IMR-90 (cell line): ENCODE results near the gene TOR1AIP2. TPM values are rescaled to one million over a fixed set of nuclear protein-coding genes. Genes with fewer than 3 reads are reported as not detected.

Experiments
- ATAC-seq: fragments of 200-7000 bp; cut with Tn5 transposase; 2 replicates; pipeline ENCODE4 v1.9.1; 2020; ENCODE audit warnings: low read depth, mild to moderate bottlenecking, moderate library complexity
- BruUV-seq: library from RNA; stranded (reverse); fragments of 400-500 nt; replicated peaks from 2 replicates; lab custom pipeline; 2021; lab: Mats Ljungman, UMichigan
- CTCF ChIA-PET: fragments of 300-600 bp; formaldehyde crosslinking; extraction: SDS; loops from one replicate; lab custom pipeline; 2021; ENCODE audit warnings: antibody characterized with exemption; lab: Yijun Ruan, JAX
- POLR2A ChIA-PET: fragments of 300-600 bp; sonication (Branson Sonifier 250); formaldehyde crosslinking; loops from one replicate; lab custom pipeline; 2022; ENCODE audit warnings: antibody characterized with exemption; ENCODE audit not compliant: unreplicated experiment; lab: Charles Lee
- DNase-seq: peaks from one replicate; pipeline ENCODE4 v3.0.0; 2013
- H2AFZ ChIP-seq: replicated peaks from 2 replicates; pipeline ENCODE3; 2013; ENCODE audit warnings: low read length, mild to moderate bottlenecking; ENCODE audit not compliant: poor library complexity
- H2AK5ac ChIP-seq: 2 replicates; pipeline ENCODE4 v1.6.1; 2013; ENCODE audit warnings: low read depth, low read length, inconsistent platforms
- H2AK9ac ChIP-seq: replicated peaks from 2 replicates; pipeline ENCODE3; 2013; ENCODE audit warnings: mild to moderate bottlenecking, low read depth, low read length, moderate library complexity; ENCODE audit not compliant: poor library complexity
- H2BK120ac ChIP-seq: 2 replicates; pipeline ENCODE4 v1.6.1; 2013; ENCODE audit warnings: low read depth, low read length, inconsistent platforms
- H2BK15ac ChIP-seq: 3 replicates; pipeline ENCODE4 v1.6.1; 2013; ENCODE audit warnings: low read depth, low read length, inconsistent platforms
- H2BK20ac ChIP-seq: 2 replicates; pipeline ENCODE4 v1.6.1; 2013; ENCODE audit warnings: low read depth, mild to moderate bottlenecking, inconsistent platforms, low read length, moderate library complexity
- H2BK5ac ChIP-seq: 2 replicates; pipeline ENCODE4 v1.6.1; 2013; ENCODE audit warnings: mild to moderate bottlenecking, low read depth, low read length, inconsistent platforms; ENCODE audit not compliant: poor library complexity, severe bottlenecking
- H3K14ac ChIP-seq: replicated peaks from 2 replicates; pipeline ENCODE4 v1.6.1; 2013; ENCODE audit warnings: low read depth, low read length, inconsistent platforms
- H3K18ac ChIP-seq: 2 replicates; pipeline ENCODE4 v1.6.1; 2013; ENCODE audit warnings: low read depth, low read length, control low read depth
- H3K23ac ChIP-seq: 2 replicates; pipeline ENCODE4 v1.6.1; 2013; ENCODE audit warnings: low read depth, low read length, inconsistent platforms
- H3K27ac ChIP-seq: 2 replicates; pipeline ENCODE4 v1.5.1; 2013; ENCODE audit warnings: mild to moderate bottlenecking, control low read depth, low read length; ENCODE audit not compliant: insufficient read depth
- H3K27me3 ChIP-seq: 2 replicates; pipeline ENCODE4 v1.6.1; 2013; ENCODE audit warnings: low read length; ENCODE audit not compliant: control insufficient read depth, insufficient read depth
- H3K36me3 ChIP-seq: 2 replicates; pipeline ENCODE4 v1.6.1; 2013; ENCODE audit warnings: low read length, mixed read lengths; ENCODE audit not compliant: control insufficient read depth, insufficient read depth
- H3K4ac ChIP-seq: 2 replicates; pipeline ENCODE4 v1.6.1; 2013; ENCODE audit warnings: low read depth, low read length, inconsistent platforms
- H3K4me1 ChIP-seq: 2 replicates; pipeline ENCODE4 v1.6.1; 2013; ENCODE audit warnings: low read length, mixed read lengths; ENCODE audit not compliant: control insufficient read depth, insufficient read depth
- H3K4me2 ChIP-seq: 2 replicates; pipeline ENCODE4 v1.6.1; 2013; ENCODE audit warnings: low read depth, mild to moderate bottlenecking, control low read depth, low read length, moderate library complexity
- H3K4me3 ChIP-seq: 2 replicates; pipeline ENCODE4 v1.5.1; 2013; ENCODE audit warnings: low read depth, mild to moderate bottlenecking, control low read depth, low read length, moderate library complexity; ENCODE audit not compliant: insufficient read depth
- H3K56ac ChIP-seq: 2 replicates; pipeline ENCODE4 v1.6.1; 2013; ENCODE audit warnings: low read length, inconsistent platforms; ENCODE audit not compliant: insufficient read depth; ENCODE audit errors: extremely low read depth
- H3K79me1 ChIP-seq, 2 experiments: 2 replicates each; pipeline ENCODE4 v1.6.1; 2013; ENCODE audit warnings: low read length in 2 of 2, inconsistent platforms in 1 of 2, low read depth in 1 of 2
- H3K9ac ChIP-seq: 2 replicates; pipeline ENCODE4 v1.6.1; 2013; ENCODE audit warnings: low read depth, low read length, control low read depth
- H3K9me1 ChIP-seq: 2 replicates; pipeline ENCODE4 v1.6.1; 2013; ENCODE audit warnings: low read length, inconsistent platforms; ENCODE audit not compliant: insufficient read depth
- H3K9me3 ChIP-seq: 2 replicates; pipeline ENCODE4 v1.6.1; 2013; ENCODE audit warnings: low read length; ENCODE audit not compliant: control insufficient read depth, insufficient read depth
- H4K20me1 ChIP-seq: 2 replicates; pipeline ENCODE4 v1.6.1; 2013; ENCODE audit warnings: low read length, inconsistent platforms; ENCODE audit not compliant: insufficient read depth
- H4K5ac ChIP-seq: 2 replicates; pipeline ENCODE4 v1.6.1; 2013; ENCODE audit warnings: mild to moderate bottlenecking, low read depth, low read length, control low read depth
- H4K8ac ChIP-seq, 2 experiments: 2 replicates each; pipeline ENCODE4 v1.6.1; 2013; ENCODE audit warnings: low read depth in 2 of 2, low read length in 2 of 2, control low read depth in 1 of 2, inconsistent platforms in 1 of 2
- H4K91ac ChIP-seq: 2 replicates; pipeline ENCODE4 v1.6.1; 2013; ENCODE audit warnings: low read depth, low read length, inconsistent platforms; ENCODE audit not compliant: insufficient read depth
- BHLHE40 ChIP-seq: fragments of 150-350 bp; IDR thresholded peaks from 2 replicates; pipeline ENCODE4 v1.6.1; 2016; ENCODE audit warnings: mild to moderate bottlenecking, low read depth, low read length
- CEBPB ChIP-seq: IDR thresholded peaks from 2 replicates; pipeline ENCODE4 v1.6.1; 2012; ENCODE audit warnings: low read depth, low read length, improper control_type of control experiment
- RCOR1 ChIP-seq: IDR thresholded peaks from 2 replicates; pipeline ENCODE4 v1.6.1; 2012; ENCODE audit warnings: mild to moderate bottlenecking, low read length, improper control_type of control experiment; ENCODE audit not compliant: insufficient replicate concordance
- WGBS, 2 experiments: methylation state at CpG; one replicate each; pipeline versions ENCODE4 v1.1.5 to v1.1.7; 2013; ENCODE audit warnings: missing lambda C conversion rate in 2 of 2; ENCODE audit not compliant: insufficient read length in 1 of 2; ENCODE audit errors: extremely low coverage in 2 of 2; 5-methylcytosine and 5-hydroxymethylcytosine counted together
- dilution Hi-C: fragments of 300-500 bp; cut with HindIII; formaldehyde crosslinking; loops from one replicate; pipeline ENCODE4 v1.14.3; 2018; ENCODE audit warnings: low sequenced_read_pairs; ENCODE audit not compliant: unreplicated experiment
- in situ Hi-C: fragments of 300-500 bp; cut with MboI; formaldehyde crosslinking; loops from 3 replicates; pipeline ENCODE4 v1.14.3; 2019; ENCODE audit warnings: low sequenced_read_pairs, inconsistent platforms, mixed read lengths
- intact Hi-C: fragments of 100-400 bp; cut with micrococcal nuclease; formaldehyde crosslinking; loops from 2 replicates; pipeline ENCODE4 v1.10.0; 2022
- polyA plus RNA-seq, 3 experiments: library from polyadenylated mRNA; depleted of rRNA; stranded (reverse); fragments of >200 nt; gene quantifications; 2 replicates each; pipeline ENCODE4 v1.2.3, GENCODE V29; 2012; ENCODE audit warnings: low replicate concordance in 1 of 3
- total RNA-seq: library from RNA; depleted of rRNA; stranded (reverse); fragments of >200 nt; gene quantifications from 2 replicates; pipeline ENCODE4 v1.2.3, GENCODE V29; 2012

TOR1AIP2 gene
- total and polyA plus RNA-seq, 2 of the 4 experiments (the other 2 are of a cell fraction), result 20.7 to 85.0 TPM

- H3K4ac ChIP-seq, result no peak overlapping the region
- CTCF ChIA-PET, result no interaction called here
- H3K27ac ChIP-seq, result no peak overlapping the region
- no peak for DNase-seq
- peaks cover 23% of the 10 kb centered on the region for H3K36me3 ChIP-seq
- no CpG with 5 or more reads among the region's 5 CpGs for WGBS, 2 experiments
- no peaks in the 10 kb centered on the region for H3K27me3 ChIP-seq
- H3K4me2 ChIP-seq, result no peak overlapping the region
- no peak overlapping the region for H2BK15ac ChIP-seq
- H2AK5ac ChIP-seq, result no peak overlapping the region
- no peak overlapping the region for H3K14ac ChIP-seq
- no peak overlapping the region for H2AK9ac ChIP-seq
- H4K91ac ChIP-seq, result no peak overlapping the region
- no TSS peak for BruUV-seq
- H4K8ac ChIP-seq, result no peak overlapping the region
- no peak overlapping the region for H3K9ac ChIP-seq
- intact Hi-C loops, result loop anchor here (10.0 kb wide), 1 partner anchor 602 kb away; no protein-coding TSS in a partner anchor
- in situ Hi-C loops, result loop anchor here (10.0 to 25.0 kb wide), 2 partner anchors 312 to 540 kb away; no protein-coding TSS in a partner anchor
- H3K4me3 ChIP-seq, result no peak overlapping the region
- no peak overlapping the region for H2AFZ ChIP-seq
- ATAC-seq, result no peak
- POLR2A ChIA-PET, result no interaction called here
- H2BK120ac ChIP-seq, result no peak overlapping the region
- no peak overlapping the region for H3K18ac ChIP-seq
- peaks cover 9% of the 10 kb centered on the region; the same call in 1 of the 2 replicates for H3K9me1 ChIP-seq
- dilution Hi-C loops, result no loop called here
- no peak overlapping the region for H3K56ac ChIP-seq
- H2BK5ac ChIP-seq, result no peak overlapping the region
- H2BK20ac ChIP-seq, result no peak overlapping the region
- no peaks in the 10 kb centered on the region for H3K4me1 ChIP-seq
- H4K20me1 ChIP-seq, result peaks cover 54% of the 10 kb centered on the region
- H3K79me1 ChIP-seq, result peaks cover 22 to 56% of the 10 kb centered on the region in 2 experiments
- no peak overlapping the region for H4K5ac ChIP-seq
- no peak overlapping the region for H3K23ac ChIP-seq
- H3K9me3 ChIP-seq, result no peaks in the 10 kb centered on the region
- TF ChIP-seq RCOR1 (no peak), CEBPB (no peak), BHLHE40 (no peak)
Observed at GRCh38 chr1:179872558-179872957, 5.0 kb downstream of the TOR1AIP2 start.
